SIG-M5 treated with dmso at 0.1 percent for 504 hours (cell line): ENCODE data around the gene GARIN5B.
A peak's percentile ranks its signal among the peaks of the same experiment; 100 is the strongest.
"Not testable (repeated sequence)": the region's sequence is repeated elsewhere in the genome, so short reads cannot be mapped to it uniquely, and the experiment has no call there.

Experiments
- DNase-seq: peaks from one replicate; lab custom pipeline; 2025; ENCODE audit not compliant: unreplicated experiment; lab: John Stamatoyannopoulos, UW

GARIN5B gene

DNA sequence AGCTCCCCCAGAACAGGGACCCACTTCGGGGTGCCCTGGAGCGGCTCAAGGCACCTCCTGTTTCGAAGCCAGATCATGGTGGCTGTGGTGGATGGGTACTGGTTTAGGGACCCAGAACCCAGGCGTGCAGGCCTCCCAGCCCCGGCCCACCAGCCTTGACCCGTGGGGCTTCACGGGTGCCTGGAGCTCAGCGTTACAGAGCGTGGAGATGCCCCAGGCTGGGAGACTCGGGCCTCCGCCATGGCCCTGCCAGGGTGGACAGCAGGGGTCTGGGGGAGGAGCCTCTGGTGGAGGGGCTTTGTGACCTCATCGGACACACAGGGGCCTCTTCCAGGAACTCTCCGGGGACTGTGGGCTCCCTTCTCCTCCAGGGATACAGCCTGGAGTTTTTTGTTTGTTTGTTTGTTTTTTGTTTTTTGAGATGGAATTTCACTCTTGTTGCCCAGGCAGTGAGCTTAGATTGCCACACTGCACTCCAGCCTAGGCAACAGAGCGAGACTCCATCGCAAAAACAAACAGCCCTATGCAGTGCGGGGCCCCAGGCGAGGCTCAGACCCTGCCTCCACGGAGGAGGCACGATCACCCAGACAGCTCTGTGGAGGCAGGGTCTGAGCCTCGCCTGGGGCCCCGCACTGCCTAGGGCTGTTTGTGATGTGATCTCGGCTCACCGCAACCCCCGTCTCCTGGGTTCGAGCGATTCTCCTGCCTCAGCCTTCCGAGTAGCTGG is at the start of gene GARIN5B:
Gene GARIN5B, minus strand, starts transcription at position 271 of the 727 bp plus-strand sequence. Its CDS starts 194 bp downstream, at position 77.
- DNase-seq, result no peak

- no peak for DNase-seq
Observed at GRCh38 chr19:55410168-55410567, 47.1 kb upstream of the GARIN5B start.

GRCh38 chr19:55409179-55409578 is 46.1 kb upstream of the GARIN5B start:
- DNase-seq, result not testable (repeated sequence)

DNA sequence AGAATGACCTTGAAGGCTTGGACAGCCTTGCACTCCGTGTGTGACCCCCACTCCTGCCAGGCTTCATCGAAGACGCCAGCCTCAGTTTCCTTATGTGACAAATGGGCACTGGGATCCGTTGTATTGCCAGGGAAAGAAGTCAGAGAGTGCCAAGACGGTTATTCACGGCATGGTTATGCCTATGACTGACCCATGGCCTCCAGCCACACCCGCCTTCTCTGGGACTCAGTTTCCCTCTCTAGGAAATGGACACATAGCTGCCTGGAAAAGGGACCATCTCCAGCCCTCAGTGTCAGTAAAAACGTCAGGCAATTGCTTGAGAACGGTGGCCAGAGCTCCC is 45.4 kb upstream of the GARIN5B start:
- no peak for DNase-seq

GRCh38 chr19:55407800-55408532 is 44.9 kb upstream of the GARIN5B start:
- DNase-seq, result peak; percentile 99

DNA sequence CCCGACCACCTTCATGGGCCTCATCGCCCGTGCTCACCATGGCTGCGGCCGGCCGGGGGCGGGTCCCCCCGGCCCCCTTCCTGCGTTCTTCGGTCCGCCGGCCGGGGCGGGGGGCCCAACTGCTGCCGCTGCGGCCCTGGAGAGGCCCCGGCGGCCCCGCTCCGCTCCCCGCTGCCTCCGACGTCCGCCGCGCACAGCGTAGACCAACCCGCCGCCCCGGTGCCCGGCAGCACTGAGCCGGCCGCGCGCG is 44.4 kb upstream of the GARIN5B start, which contains the start of gene UBE2S:
Gene UBE2S, minus strand, starts transcription at position 239 of the 250 bp plus-strand sequence. Its CDS starts 199 bp downstream, at position 40.
- DNase-seq, result not testable (repeated sequence)

DNA sequence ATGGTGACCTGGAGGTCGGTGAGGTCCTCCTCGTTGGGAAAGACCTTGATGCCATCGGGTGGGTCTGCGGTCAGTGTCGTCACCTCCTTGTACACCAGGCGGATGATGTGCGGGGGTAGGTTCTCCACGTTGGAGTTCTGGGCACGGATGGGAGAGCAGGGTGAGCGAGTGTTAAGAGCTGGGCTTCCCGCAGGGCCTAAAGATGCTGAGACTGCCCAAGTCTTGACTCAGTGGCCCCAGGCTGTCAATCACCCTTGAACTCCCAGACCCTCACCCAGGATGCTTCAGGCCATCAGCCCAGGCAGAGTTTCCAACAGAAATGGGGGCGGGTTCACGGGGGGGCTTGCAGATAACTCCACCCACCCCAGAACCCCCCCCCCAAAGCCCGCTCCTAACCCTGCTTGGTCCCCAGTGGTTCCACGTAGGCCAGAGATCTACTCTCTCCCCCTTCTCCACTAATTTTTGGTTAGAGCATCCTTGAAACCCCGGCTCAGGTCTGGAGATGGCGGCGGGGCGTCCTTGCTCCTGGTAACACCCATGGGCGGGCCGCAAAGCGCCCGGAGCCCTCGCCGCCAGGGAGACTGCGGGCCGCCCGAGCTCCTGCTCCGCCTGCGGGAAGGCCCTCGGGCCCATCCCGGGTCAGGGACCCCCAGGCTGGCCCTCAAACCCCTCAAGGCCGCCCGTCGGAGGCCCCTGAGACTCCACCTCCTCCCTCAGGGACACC is 43.9 kb upstream of the GARIN5B start:
- DNase-seq, result no peak

- DNase-seq, result no peak
Observed at GRCh38 chr19:55406091-55406825, 43.2 kb upstream of the GARIN5B start.

- no peak for DNase-seq
Observed at GRCh38 chr19:55405638-55406037, 42.6 kb upstream of the GARIN5B start.

GRCh38 chr19:55402509-55402908 is 39.4 kb upstream of the GARIN5B start:
- DNase-seq, result no peak

- DNase-seq, result not testable (repeated sequence)
Observed at GRCh38 chr19:55401390-55401789, 38.3 kb upstream of the GARIN5B start.

GRCh38 chr19:55400281-55401087 is 37.4 kb upstream of the GARIN5B start:
- no peak for DNase-seq

DNA sequence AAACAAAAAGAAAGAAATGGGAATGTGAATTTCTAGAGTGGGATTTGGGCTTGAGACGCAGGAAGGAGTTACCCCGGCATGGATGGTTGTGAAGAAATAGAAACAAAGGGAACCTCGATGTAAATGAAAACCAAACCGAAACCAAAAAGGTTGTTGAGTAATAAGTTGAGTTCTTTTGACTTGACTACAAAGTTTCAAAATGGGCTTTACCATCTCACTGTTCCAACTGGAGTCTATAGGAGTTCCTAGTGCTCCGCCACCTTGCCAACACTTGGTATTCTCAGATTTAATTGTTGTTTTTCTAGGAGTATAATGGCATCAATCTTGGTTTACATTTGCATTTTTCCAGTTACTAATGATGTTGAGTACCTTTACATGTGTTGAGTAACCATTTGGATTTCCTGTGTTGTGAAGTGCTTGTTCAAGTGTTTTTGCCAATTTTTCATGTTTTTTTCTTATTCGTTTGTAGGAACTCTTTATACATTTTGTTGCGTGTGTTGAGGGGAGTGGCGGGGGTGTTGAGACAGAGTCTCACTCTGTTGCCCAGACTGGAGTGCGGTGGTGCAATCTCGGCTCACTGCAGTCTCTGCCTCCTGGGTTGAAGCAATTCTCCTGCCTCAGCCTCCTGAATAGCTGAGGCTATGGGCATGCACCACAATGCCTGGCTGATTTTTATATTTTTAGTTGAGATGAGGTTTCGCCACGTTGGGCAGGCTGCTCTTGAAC is 35.3 kb upstream of the GARIN5B start:
- peak; percentile 80 for DNase-seq

- no peak for DNase-seq
Observed at GRCh38 chr19:55392820-55393761, 30.0 kb upstream of the GARIN5B start.

- no peak for DNase-seq
Observed at GRCh38 chr19:55391702-55392615, 28.9 kb upstream of the GARIN5B start.

- no peak for DNase-seq
Observed at GRCh38 chr19:55391191-55391670, 28.2 kb upstream of the GARIN5B start.

- no peak for DNase-seq
Observed at GRCh38 chr19:55390461-55390880, 27.4 kb upstream of the GARIN5B start.
